Left cardiac atrium (tissue), 4 donors: Measurements from ENCODE around the gene LRRC8E. TPM values are rescaled to one million over a fixed set of nuclear protein-coding genes. Genes with fewer than 3 reads are reported as not detected.
A peak's percentile ranks its signal among the peaks of the same experiment; 100 is the strongest.

Experiments
- ATAC-seq, 2 donors: fragments of 200-7000 bp; cut with Tn5 transposase; one replicate each; pipeline ENCODE4 v1.9.1; 2020; ENCODE audit warnings: mild to moderate bottlenecking in 2 of 2, moderate library complexity in 2 of 2
- DNase-seq: peaks from one replicate; pipeline ENCODE4 v3.0.0-alpha.2; 2020
- intact Hi-C, 2 donors: fragments of 100-400 bp; cut with DNase I; formaldehyde crosslinking; loops; one replicate each; pipeline versions ENCODE4 v1.14.1 to v1.15.1; 2022 to 2023
- total RNA-seq, 2 donors: library from RNA; stranded (reverse); fragmentation: NEBNext Ultra II Directional; extraction: Animal tissue kit (Norgen Biotek cat#: 25700); gene quantifications; one replicate each; pipeline ENCODE4 v1.2.1, GENCODE V29; 2021
- donor health status: DM: no; HTN: yes; CAD: no.
- donor health status: DM: no; HTN: yes; CAD: no; lungs with severe emphysema.
- donor health status: DM: yes; HTN: yes; CAD: no.
- donor health status: Dilated cardiomyopathy.

The LRRC8E gene
- total RNA-seq, 2 donors from 2014 or later = 0.88 to 1.7 TPM

DNA sequence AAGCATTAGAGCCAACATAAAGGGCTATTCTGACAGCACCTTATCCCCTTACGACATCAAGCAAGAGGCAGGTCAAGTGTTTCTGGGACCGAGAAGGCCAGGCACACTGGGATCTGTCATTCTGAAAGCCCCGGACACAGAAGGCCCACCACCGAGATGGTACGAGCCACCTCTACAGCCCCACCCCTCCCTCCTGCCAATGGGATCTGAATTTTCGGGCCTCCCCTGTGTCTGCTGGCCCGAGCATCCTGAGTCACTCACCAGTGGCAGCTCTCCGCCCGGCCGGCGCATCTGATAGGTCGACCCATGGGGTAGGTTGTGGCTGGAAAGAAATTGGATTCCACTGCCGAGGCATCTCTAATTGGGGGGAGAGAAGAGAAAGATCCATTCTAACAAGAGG is 52.5 kb downstream of the LRRC8E start:
- no peak for DNase-seq
- intact Hi-C loops = loop anchor here (5.0 to 10.0 kb wide), 3 partner anchors 61 to 314 kb away; partner anchors contain the start of gene ELAVL1 (in 1 of the 2)

DNA sequence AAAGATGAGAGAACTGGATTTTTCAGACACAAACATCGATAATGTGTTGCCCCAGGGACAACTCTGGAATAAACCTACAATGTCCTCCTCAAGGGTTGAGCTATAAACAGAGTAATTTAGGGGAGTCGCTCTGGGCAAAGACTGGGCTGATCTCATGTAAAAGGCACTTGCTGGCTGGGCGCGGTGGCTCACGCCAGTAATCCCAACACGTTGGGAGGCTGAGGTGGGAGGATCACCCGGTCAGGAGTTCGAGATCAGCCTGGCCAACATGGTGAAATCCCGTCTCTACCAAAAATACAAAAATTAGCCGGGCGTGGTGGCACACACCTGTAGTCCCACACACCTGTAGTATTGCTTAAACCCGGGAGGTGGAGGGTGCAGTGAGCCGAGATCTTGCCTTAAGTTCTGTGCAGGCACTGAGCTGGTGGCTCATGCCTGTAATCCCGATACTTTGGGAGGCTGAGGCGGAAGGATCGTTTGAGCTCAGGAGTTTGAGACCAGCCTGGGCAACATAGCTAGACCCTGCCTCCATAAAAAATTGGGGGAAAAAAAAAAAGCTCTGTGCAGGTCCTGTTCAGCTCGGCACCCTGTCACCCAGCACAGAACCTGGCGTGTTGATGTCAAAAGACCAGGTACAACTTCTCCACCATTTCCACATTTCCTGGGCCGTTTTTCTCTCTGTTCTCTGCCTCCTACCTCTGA is 53.7 kb downstream of the LRRC8E start:
- no peak for DNase-seq
- no peak for ATAC-seq
- intact Hi-C loops = loop anchor here (5.0 to 10.0 kb wide), 3 partner anchors 60 to 313 kb away; partner anchors contain the start of gene ELAVL1 (in 1 of the 2)

More for the DNA sequence above, 52.5 kb downstream of the LRRC8E start:
- no peak for ATAC-seq

DNA sequence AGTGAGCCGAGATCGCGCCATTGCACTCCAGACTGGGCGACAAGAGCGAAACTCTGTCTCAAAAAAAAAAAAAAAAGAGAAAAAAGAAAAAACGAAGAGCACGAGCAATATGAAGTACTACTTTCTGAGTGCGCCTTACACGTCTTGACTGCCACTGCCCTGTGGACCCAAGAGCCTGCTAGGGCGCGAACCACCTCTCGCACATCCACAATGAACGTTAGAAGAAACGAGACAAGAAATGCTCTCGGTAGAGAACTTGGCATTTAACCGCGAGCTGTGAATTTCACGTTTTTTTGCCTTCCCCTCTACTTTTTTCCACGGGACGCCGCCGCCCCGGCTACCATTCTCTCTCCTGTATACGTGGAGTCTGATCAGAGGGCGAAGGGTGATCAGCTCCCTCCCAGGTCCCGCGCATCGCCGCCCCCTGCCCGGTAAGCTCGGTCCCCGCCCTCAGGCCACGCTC is 54.7 kb downstream of the LRRC8E start:
- intact Hi-C loops = loop anchor here (5.0 to 10.0 kb wide), 3 partner anchors 59 to 312 kb away; partner anchors contain the start of gene ELAVL1 (in 1 of the 2)
- DNase-seq (no peak), ATAC-seq (peak in 1 of 2 donors; percentile 23)

DNA sequence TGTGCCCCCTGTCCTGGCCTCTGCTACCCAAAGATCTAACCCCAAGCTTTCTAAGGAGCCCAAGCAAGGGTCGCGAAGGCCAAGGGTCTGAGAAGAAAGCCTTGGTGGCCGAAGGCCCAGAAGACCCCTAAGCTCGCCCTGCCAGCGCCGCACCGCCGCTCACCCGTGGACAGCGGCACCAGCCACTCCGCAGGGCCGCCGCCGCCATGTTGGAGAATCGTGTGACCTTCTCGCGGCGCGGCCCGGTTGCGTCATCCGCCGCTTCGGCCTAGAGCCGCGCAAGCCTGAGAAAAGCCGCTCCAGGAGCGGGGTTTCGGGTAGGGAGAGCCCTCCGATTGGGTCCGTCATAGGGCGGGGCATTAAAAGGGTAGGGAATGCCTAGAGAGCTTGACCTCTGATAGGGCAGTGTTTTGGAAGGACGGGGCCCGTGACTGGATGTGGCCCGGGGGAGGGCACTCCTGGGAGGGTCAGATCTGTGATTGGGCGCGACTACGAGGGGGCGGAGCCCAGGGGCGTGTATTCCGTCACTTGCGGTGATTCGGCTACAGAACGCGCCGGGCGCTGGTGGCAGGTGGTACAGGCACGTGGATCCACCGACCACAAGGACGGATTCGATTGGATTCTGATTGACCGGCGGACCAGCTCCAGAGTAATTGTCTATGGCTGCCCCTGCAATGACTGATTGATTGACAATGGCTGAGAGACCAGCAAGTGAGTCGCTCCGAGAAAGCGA is 55.3 kb downstream of the LRRC8E start, which contains the start of gene TIMM44:
TSS of gene TIMM44 (minus strand) at position 223 of the 733 bp plus-strand sequence. CDS start at position 208, 15 bp downstream.
- peak; percentile 99 for DNase-seq
- ATAC-seq = peak; percentile 99 to 100
- intact Hi-C loops = loop anchor here (2.0 to 10.0 kb wide), 4 partner anchors 59 to 311 kb away; partner anchors contain the start of gene ELAVL1 (in 1 of the 2)

DNA sequence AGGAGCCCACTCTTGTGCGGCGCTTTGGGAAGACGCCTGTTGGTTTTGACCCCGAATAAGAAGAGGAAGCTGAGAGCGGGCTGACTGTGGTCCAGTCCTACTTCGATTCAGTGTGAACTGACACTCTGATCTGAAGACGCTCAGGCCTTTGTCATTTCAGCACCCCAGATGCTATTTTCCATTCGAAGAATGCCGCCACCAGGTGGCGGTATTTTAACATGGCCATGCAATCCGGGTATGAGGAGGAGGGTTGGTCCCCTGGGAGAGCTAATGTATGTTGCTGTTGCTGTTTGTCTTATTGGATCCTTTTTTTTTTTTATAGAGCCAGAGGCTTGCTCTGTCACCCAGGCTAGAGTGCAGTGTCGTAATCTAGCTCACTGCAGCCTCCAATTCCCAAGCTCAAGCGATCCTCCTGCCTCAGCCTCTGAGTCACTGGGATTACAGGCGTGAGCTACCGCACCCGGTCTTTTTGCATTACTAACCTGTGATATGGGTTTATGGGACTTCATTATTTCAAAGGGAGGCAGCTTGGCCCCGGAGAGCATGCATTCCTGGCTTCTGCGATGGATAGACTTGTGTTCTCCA is 56.0 kb downstream of the LRRC8E start:
- intact Hi-C loops = loop anchor here (2.0 to 10.0 kb wide), 4 partner anchors 58 to 311 kb away; partner anchors contain the start of gene ELAVL1 (in 1 of the 2)
- DNase-seq (peak; percentile 91), ATAC-seq (peak; percentile 53 to 73)

DNA sequence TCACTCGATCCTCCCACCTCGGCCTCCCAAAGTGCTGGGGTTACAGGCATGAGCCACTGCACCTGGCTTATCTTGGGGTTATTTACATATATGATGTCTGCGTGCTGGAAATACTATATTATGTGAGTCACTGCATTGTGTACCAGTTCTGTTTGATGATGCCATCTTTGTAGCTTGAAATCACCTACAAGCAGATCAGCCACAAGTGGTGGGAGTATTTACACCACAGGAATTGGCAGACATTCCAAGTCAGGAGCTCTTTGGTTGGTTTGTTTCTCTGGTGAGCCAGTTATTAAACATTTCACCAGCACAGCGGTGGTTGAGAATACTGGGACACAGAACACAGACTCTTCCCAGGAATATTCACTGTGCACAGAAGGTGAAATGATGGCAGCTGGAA is 59.6 kb downstream of the LRRC8E start:
- no peak for DNase-seq
- intact Hi-C loops = loop anchor here in 1 of 2 donors (10.0 kb wide), 2 partner anchors 57 to 307 kb away; partner anchors contain the start of gene ELAVL1
- ATAC-seq = no peak

Other genes starting within 250 kb of the LRRC8E start
- gene RETN, start 219.5 kb upstream of the LRRC8E start, total RNA-seq = 1 to 10 TPM; 1.4 to 1.6 TPM
- 1 to 10 TPM; 1.2 to 1.7 TPM for gene MCEMP1, start 211.4 kb upstream of the LRRC8E start, total RNA-seq
- 100 to 1,000 TPM in 1 of 2 donors, 10 to 100 TPM in 1; 82.6 to 108 TPM for gene TRAPPC5, start 207.7 kb upstream of the LRRC8E start, total RNA-seq
- gene FCER2, start 186.4 kb upstream of the LRRC8E start, total RNA-seq = 1 to 10 TPM in 1 of 2 donors, under 1 TPM in 1; 0.31 to 1.7 TPM
- 1 to 10 TPM; 2.6 to 7.3 TPM for gene CLEC4G, start 156.4 kb upstream of the LRRC8E start, total RNA-seq
- 10 to 100 TPM; 18.3 to 39.5 TPM for gene CD209, start 141.0 kb upstream of the LRRC8E start, total RNA-seq
- under 1 TPM in 1 of 2 donors, not detected in 1; 0.29 TPM for gene CLEC4M, start 125.3 kb upstream of the LRRC8E start, total RNA-seq
- gene EVI5L, start 58.3 kb upstream of the LRRC8E start, total RNA-seq = 10 to 100 TPM; 17.6 to 18.8 TPM
- gene PRR36, start 14.1 kb upstream of the LRRC8E start, total RNA-seq = under 1 TPM; 0.10 to 0.24 TPM
- gene MAP2K7, start 15.4 kb downstream of the LRRC8E start, total RNA-seq = 10 to 100 TPM; 24.3 to 25.8 TPM
- 10 to 100 TPM in 1 of 2 donors, 1 to 10 TPM in 1; 9.7 to 13.6 TPM for gene TGFBR3L, start 26.3 kb downstream of the LRRC8E start, total RNA-seq
- 10 to 100 TPM in 1 of 2 donors, 1 to 10 TPM in 1; 9.6 to 13.9 TPM for gene SNAPC2, start 31.8 kb downstream of the LRRC8E start, total RNA-seq
- gene CTXN1, start 37.6 kb downstream of the LRRC8E start, total RNA-seq = under 1 TPM; 0.91 to 0.97 TPM
- gene TIMM44, start 55.2 kb downstream of the LRRC8E start, total RNA-seq = 10 to 100 TPM; 70.6 to 73.8 TPM
- 10 to 100 TPM; 51.6 to 68.3 TPM for gene ELAVL1, start 117.1 kb downstream of the LRRC8E start, total RNA-seq
- gene CCL25, start 164.2 kb downstream of the LRRC8E start, total RNA-seq = not detected